NCI-H82 (cell line): ENCODE measurements around the gene CLEC4G.

Experiments used
- DNase-seq: peaks from one replicate; lab custom pipeline; 2025; lab: John Stamatoyannopoulos, UW

The CLEC4G gene

GRCh38 chr19:7729211-7729610 is 2.7 kb downstream of the CLEC4G start:
- DNase-seq = peak; percentile 17

- DNase-seq = no peak
These were observed 6.1 kb downstream of the CLEC4G start for GRCh38 chr19:7725791-7726190.

DNA sequence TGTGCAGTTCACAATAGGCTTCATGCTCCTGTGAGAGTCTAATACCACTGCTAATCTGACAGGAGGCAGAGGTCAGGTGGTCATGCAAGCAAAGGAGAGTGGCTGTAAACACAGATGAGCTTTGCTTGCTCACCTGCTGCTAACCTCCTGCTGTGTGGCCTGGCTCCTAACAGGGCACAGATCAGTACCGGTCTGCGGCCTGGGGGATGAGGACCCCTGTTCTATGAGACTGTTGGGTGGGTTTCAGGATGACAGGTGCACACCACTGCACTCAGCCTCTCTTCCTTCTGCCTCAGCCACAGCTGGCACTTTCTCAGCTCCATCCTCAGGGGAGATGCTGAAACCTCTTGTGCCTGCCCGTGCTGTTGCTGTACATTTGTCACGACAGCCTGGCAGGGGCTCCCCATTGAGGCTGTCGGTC is 9.7 kb downstream of the CLEC4G start:
- DNase-seq = peak; percentile 96

DNA sequence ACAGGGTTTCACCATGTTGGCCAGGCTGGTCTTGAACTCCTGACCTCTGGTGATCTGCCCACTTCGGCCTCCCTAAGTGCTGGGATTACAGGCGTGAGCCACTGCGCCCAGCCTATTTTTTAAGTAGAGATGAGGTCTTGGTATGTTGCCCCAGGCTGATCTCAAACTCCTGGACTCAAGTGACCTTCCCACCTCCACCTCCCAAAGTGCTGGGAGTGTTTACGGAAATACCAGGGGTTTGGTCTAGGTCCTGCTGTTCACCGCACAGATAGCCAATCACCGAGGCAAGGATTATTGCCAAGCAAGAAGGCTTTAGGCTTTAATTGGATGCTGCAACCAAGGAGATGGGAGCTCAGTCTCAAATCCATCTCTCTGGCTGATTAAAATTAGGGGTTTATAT is 11.6 kb downstream of the CLEC4G start:
- peak; percentile 98 for DNase-seq

GRCh38 chr19:7718668-7719067 is 13.2 kb downstream of the CLEC4G start:
- DNase-seq = no peak

- no peak for DNase-seq
These were observed 15.1 kb downstream of the CLEC4G start for GRCh38 chr19:7716762-7717161.

DNA sequence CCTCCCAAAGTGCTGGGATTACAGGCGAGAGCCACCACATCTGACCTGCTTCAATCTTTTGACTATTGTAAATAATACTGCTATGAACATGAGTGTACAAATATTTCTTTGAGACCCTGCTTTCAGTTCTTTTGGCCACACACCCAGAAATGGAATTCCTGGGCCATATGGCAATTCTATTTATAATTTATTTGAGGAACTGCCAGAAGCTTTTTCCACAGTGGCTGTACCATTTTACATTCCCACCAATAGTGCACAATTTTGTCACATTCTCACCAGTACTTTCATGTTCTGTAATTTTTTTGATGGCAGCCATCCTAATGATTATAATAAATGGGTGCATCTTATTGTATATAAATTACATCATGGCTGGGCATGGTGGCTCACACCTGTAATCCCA is 16.2 kb downstream of the CLEC4G start:
- no peak for DNase-seq

DNA sequence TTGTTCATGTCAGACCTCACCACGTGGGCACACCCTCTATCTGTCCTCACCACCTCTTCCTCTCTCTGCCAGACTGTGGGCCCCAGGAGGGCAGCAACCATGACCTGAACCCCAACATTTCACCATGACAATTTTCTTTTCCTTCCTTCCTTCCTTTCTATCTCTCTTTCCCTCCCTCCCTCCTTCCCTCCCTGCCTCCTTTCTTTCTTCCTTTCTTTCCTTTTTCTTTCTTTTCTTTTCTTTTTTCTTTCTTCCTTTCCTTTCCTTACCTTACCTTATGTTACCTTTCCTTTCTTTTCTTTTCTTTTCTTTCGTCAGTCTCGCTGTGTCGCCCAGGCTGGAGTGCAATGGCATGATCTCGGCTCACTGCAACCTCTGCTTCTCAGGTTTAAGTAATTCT is 21.3 kb downstream of the CLEC4G start:
- DNase-seq = no peak

- no peak for DNase-seq
These were observed 21.9 kb downstream of the CLEC4G start for GRCh38 chr19:7709932-7710460.

GRCh38 chr19:7706955-7707456 is 24.9 kb downstream of the CLEC4G start:
- no peak for DNase-seq

GRCh38 chr19:7706188-7706954 is 25.5 kb downstream of the CLEC4G start:
- DNase-seq = no peak

DNA sequence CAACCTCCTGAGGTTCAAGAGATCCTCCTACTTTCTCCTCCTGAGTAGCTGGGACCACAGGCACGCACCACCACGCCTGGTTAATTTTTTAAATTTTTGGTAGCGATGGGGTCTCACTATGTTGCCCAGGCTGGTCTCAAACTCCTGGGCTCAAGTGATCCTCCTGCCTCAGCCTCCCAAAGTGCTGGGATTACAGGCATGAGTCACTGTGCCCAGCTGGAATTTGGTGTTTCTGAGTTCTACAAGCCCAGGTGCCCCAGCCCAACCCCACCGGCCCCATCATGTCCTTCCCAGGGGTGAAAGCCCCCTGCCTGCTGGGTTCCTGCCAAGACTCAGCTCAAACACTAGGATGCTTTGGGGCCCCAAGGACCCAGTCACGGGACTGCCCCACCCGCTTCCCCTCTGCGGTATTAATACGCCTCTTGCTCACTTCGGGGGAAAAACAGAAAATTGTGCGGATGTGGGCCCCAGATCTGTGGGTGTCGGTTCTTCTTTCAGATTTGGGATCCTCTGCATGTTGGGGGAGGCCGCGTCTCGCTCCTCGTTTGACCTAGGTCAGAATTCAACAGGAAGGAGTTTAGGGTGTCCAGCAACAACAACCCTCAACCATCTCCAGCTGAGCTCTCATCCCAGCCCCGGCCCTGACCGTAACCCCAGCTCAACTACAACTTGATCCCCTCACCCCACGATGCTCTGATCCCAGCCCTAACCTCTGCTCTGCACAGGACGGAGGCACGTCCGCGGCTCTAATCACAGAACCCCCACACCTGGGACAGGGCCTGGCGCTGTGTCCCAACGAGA is 26.3 kb downstream of the CLEC4G start:
- no peak for DNase-seq

DNA sequence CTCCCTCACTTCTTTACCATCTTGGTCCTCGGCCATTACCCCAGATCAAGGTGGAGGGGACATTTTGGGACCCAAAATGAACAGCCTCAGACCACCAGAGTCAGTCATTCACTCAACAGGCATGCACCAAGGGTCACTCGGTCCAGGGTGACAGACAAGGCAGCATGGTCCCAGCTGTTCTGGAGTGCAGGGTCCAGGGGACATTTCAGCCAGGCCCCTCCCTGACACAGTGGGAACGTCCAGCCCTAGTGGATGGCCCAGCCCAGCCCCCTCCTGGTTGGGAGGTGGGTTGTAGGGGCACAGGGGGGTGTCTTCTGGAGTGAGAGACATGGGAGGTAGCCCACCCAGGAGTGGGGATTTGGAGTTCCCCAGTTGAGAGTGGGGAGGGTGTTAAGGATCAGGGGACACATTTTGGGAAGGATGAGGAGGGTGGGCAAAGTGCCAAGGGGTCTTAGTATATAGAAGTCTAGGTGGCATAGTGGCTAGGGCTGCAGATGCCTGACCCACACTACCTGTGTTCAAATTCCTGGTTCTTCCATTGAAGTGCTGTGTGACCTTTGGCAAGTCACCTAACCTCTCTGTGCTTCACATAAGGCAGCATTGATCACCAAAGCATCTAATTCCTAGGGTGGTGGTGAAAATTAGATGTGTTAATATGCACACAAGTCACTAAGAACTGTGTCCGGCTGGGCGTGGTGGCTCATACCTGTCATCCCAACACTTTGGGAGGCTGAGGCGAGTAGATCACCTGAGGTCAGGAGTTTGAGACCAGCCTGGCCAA is 27.4 kb downstream of the CLEC4G start:
- DNase-seq = no peak

DNA sequence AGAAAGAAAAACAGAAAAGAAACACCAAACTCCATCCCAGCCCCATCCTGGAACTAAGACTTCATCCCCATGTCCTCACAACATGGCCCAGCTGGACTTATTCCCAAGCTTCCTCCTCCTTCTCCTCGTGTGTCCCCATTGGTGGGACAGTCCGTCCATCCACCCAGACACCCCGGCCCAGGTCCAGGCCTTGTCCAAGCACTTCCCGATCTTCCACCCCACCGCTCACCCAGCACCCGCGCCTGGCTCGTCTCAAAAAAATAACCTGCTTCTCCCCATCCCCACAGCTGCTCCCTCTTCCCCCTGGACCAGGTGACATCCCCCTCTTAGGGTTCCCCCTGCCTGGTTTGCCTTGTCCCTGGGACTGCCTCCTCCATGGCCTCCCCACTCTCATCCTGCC is 28.6 kb downstream of the CLEC4G start:
- no peak for DNase-seq

- DNase-seq = no peak
These were observed 30.1 kb downstream of the CLEC4G start, which contains the start of gene FCER2 for GRCh38 chr19:7701654-7702457. FCER2 (minus strand) TSS chr19:7702131; CDS start chr19:7699760, 2,371 bp downstream.

GRCh38 chr19:7701049-7701653 is 30.8 kb downstream of the CLEC4G start:
- DNase-seq = no peak

DNA sequence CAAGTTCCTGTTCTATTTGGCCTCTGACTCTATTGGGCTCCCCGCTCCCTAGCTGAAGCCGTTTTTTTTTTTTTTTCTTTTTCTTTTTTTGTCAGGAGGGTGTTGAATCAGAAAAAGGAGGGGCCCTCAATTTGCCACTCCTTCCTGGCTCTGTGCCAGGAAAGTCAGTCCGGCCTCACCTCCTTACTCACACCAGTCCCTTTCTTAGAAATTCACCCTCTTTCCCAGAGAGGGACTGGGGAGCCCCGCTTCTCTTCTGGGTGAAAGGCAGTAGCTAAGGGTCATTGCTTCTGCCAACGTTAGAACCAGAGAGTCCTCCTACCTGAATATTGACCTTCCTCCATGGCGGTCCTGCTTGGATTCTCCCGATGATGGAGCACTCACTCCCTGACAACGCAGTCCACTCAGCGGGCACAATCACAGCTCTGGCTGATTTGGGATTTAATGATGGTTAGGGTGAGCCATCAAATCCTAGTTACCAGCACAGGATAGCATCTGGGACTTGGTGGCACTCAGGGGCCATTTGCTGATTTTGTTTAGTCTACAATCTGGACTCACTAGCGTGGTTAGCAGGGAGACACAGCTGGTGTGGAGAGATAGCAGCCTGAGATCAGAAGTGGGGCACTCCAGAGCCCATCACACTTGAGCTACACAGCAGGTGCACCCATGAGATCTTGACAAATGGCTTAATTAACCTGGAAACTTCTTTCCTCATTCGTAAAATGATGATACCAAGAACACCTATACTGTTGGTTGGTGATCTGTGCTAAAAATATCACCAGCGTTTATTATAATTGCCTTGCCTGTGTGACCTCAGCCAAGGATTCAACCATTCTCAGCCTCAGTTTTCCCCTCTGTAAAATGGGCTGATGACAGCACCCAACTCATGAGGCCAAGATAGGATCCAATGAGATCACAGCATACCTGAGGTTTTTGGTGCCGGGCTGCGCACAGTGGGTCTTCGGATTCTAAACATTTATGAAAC is 32.2 kb downstream of the CLEC4G start:
- DNase-seq = no peak

DNA sequence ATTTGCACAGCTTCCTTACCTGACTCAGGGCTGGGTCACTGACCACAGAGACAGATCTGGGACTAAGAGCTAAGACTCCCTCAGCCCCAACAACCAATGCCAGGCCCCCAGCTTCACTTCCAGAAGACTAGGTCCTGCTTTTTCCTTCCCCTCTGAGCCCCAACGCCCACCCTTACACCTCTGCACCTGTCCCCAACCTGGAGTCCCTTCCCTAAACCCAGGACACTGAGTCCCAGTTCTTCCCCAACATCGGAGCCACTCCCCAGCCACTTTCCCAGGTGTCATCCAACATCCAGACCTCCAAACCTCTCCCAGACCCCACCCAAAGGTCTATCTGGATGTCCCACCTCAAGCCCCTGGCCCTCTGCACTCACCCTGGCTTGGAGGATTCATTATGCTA is 32.9 kb downstream of the CLEC4G start:
- DNase-seq = no peak

- no peak for DNase-seq
These were observed 33.3 kb downstream of the CLEC4G start for GRCh38 chr19:7698583-7698982.
